ENCODE data around the gene TNS2.
"Not testable (repeated sequence)": the region's sequence is repeated elsewhere in the genome, so short reads cannot be mapped to it uniquely, and the experiment has no call there.

The TNS2 gene

GRCh38 chr12:53107122-53107521 is 57.3 kb downstream of the TNS2 start:
- no peak for DNase-seq

- DNase-seq, result not testable (repeated sequence)
These were observed 62.6 kb downstream of the TNS2 start for GRCh38 chr12:53112431-53112830.

- DNase-seq, result no peak
These were observed 63.4 kb downstream of the TNS2 start for GRCh38 chr12:53113136-53113705.

GRCh38 chr12:53113951-53114350 is 64.1 kb downstream of the TNS2 start:
- no peak for DNase-seq
